ENCODE results near the gene TRAPPC6A.

- TF ChIP-seq HMGA2 (CRISPR knock-in tag; IDR thresholded peaks at IDR 0.05) (no peak), ATF3 (CRISPR knock-in tag; conservative IDR thresholded peaks at IDR 0.05) (no peak), FOXP1 (CRISPR knock-in tag; IDR thresholded peaks at IDR 0.05; ENCODE audit: borderline replicate concordance) (no peak), CTCF (IDR thresholded peaks at IDR 0.05) (no peak), FOXJ3 (CRISPR knock-in tag; IDR thresholded peaks at IDR 0.05; ENCODE audit: borderline replicate concordance) (no peak), AFF4 (CRISPR knock-in tag; IDR thresholded peaks at IDR 0.05; ENCODE audit: borderline replicate concordance) (no peak), HMGXB4 (CRISPR knock-in tag; IDR thresholded peaks at IDR 0.05) (no peak), MAX (CRISPR knock-in tag; IDR thresholded peaks at IDR 0.05) (no peak), NFYB (CRISPR knock-in tag; conservative IDR thresholded peaks at IDR 0.05; ENCODE audit: low read depth) (no peak), USF2 (CRISPR knock-in tag; IDR thresholded peaks at IDR 0.05) (no peak), RORB (CRISPR knock-in tag; IDR thresholded peaks at IDR 0.05) (no peak), ZNF121 (CRISPR knock-in tag; IDR thresholded peaks at IDR 0.05) (peak; percentile 81; the same call in 1 of the 2 replicates), ZNF512 (CRISPR knock-in tag; IDR thresholded peaks at IDR 0.05; ENCODE audit: borderline replicate concordance) (no peak), GTF2I (CRISPR knock-in tag; conservative IDR thresholded peaks at IDR 0.05) (no peak)
These were observed 41.1 kb upstream of the TRAPPC6A start for GRCh38 chr19:45218911-45219743.
